SK-N-MC (cell line): ENCODE measurements around the gene SMARCA4.

Source experiments
- EZH2 ChIP-seq: fragments of 200-600 bp; sonication (generic); IDR thresholded peaks from one replicate; pipeline ENCODE4 v1.6.1; 2017; ENCODE audit warnings: antibody characterized with exemption
- FOXP2 ChIP-seq: optimal IDR thresholded peaks from 2 replicates; pipeline ENCODE3; 2011; ENCODE audit warnings: mild to moderate bottlenecking, moderate library complexity; ENCODE audit not compliant: insufficient read depth; ENCODE audit errors: extremely low read length, control extremely low read depth
- POLR2AphosphoS5 ChIP-seq: IDR thresholded peaks from 2 replicates; pipeline ENCODE4 v1.6.1; 2012; ENCODE audit warnings: mild to moderate bottlenecking, low read depth, low read length, borderline replicate concordance

DNA sequence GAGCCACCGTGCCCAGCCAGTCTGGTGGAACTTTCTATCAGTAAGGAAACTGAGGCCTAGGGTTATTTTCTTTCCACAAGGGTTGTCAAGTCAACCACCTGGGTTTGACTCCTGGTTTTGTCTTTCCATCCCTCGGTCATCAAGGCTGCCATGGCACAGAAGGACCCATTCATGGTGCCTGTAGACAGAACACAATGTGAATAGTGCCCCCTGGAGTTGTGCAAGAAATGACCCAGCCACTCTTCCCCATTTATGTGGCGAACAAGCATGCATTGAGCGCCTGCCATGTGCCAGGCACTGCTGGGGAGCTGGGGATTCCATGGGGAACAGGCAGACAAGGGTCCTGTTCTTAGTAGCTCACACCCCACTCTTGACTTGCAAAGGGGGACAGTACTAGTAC, 4.1 kb downstream of the SMARCA4 start:
- no peak for TF ChIP-seq POLR2AphosphoS5
- TF ChIP-seq EZH2: no peak
- no peak for TF ChIP-seq FOXP2
